ENCODE data around the gene CRP. TPM values are rescaled to one million over a fixed set of nuclear protein-coding genes. Genes with fewer than 3 reads are reported as not detected.

The CRP gene, protein sequence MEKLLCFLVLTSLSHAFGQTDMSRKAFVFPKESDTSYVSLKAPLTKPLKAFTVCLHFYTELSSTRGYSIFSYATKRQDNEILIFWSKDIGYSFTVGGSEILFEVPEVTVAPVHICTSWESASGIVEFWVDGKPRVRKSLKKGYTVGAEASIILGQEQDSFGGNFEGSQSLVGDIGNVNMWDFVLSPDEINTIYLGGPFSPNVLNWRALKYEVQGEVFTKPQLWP
- not detected for total RNA-seq
- total RNA-seq (2013), result not detected

DNA sequence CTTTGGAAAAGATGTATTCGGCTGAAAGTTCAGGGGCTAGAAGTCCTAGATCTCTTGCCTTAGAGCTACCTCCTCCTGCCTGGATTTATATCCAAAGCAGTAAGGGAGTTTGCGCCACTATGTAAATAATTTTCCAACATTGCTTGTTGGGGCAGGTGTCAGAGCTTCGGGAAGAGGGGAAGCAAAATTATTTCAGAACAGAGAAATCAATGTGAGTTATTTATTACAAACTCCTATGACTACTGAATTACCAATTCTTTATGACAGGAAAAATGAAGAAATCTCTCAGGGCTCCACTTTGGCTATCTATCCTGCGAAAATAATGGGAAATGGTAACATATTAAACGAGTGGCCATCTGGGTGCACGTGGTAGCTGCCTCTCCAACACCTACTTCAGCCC, at the start of gene CRP:
Gene CRP (minus strand): TSS at position 61 of the 400 bp plus-strand sequence. CDS start 104 bp downstream, outside the sequence.
- ATAC-seq (no peak), DNase-seq (no peak)
- no peaks in the 10 kb centered on the region for H3K36me3 ChIP-seq (ENCODE audit: control insufficient read depth, insufficient read depth, low read length)
- no peaks in the 10 kb centered on the region for H3K4me1 ChIP-seq (ENCODE audit: control insufficient read depth, insufficient read depth, low read length)
- H3K9me3 ChIP-seq (ENCODE audit: control insufficient read depth, insufficient read depth, low read length), result peaks cover 8% of the 10 kb centered on the region
- intact Hi-C loops (cut with micrococcal nuclease), result no loop called here
- H3K4me3 ChIP-seq (ENCODE audit: low read length), result no peak within 1 kb of the TSS
- H3K27ac ChIP-seq (ENCODE audit: low read length), result no peak within 1 kb of the TSS
- no peaks in the 10 kb centered on the region for H3K4me1 Mint-ChIP-seq
- no peak within 1 kb of the TSS for H3K27ac Mint-ChIP-seq
- no peaks in the 10 kb centered on the region for H3K27me3 ChIP-seq (ENCODE audit: control insufficient read depth, insufficient read depth, low read length)
- WGBS (ENCODE audit: insufficient coverage), result 81% methylated on average over 4 of the region's 6 CpGs
- H3K4me3 Mint-ChIP-seq, result no peak within 1 kb of the TSS
- peaks cover 16 to 19% of the 10 kb centered on the region in 2 donors for H3K27me3 Mint-ChIP-seq (ENCODE audit: low read depth in 2 of 2)
- peaks cover 2 to 3% of the 10 kb centered on the region in 2 donors for H3K9me3 Mint-ChIP-seq
- TF ChIP-seq CTCF (IDR thresholded peaks at IDR 0.05), result no peak
- H3K36me3 Mint-ChIP-seq, result no peaks in the 10 kb centered on the region

DNA sequence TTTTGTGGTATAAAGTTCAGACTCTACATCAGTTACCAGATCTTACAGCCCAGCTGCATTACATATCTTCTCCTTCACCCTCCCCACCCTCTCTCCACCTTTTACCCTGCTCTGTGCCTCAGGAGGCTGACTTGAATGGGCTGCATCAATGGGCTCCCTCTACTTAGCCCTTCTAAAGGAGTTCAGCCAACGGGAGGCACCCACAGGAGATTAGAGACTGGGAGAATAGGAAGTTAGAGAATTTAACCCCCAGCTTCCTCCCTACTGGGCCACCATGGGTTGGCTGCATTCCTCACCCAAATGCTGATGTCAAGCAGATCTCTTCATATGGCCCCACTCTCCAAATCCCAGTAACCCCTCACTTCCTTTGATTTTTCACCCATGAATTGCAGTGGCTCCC, 49.3 kb upstream of the CRP start:
- Histone ChIP-seq H3K4me3 (ENCODE audit: low read length) (no peak overlapping the region), H3K4me1 (ENCODE audit: control insufficient read depth, insufficient read depth, low read length) (no peaks in the 10 kb centered on the region), H3K9me3 (ENCODE audit: control insufficient read depth, insufficient read depth, low read length) (no peaks in the 10 kb centered on the region), H3K27ac (ENCODE audit: low read length) (no peak overlapping the region), H3K27me3 (ENCODE audit: control insufficient read depth, insufficient read depth, low read length) (no peaks in the 10 kb centered on the region), H3K36me3 (ENCODE audit: control insufficient read depth, insufficient read depth, low read length) (no peaks in the 10 kb centered on the region)
- Mint-ChIP-seq H3K9me3 (no peaks in the 10 kb centered on the region), H3K36me3 (no peaks in the 10 kb centered on the region), H3K27ac (no peak overlapping the region), H3K4me3 (no peak overlapping the region), H3K4me1 (no peaks in the 10 kb centered on the region), H3K27me3 (ENCODE audit: low read depth in 2 of 2) (peaks cover 11 to 28% of the 10 kb centered on the region in 2 donors)
- ATAC-seq (no peak), DNase-seq (no peak)
- TF ChIP-seq CTCF (IDR thresholded peaks at IDR 0.05), result no peak
- intact Hi-C loops (cut with micrococcal nuclease), result no loop called here
- WGBS (ENCODE audit: insufficient coverage), result no CpG with 5 or more reads among the region's 1 CpG

DNA sequence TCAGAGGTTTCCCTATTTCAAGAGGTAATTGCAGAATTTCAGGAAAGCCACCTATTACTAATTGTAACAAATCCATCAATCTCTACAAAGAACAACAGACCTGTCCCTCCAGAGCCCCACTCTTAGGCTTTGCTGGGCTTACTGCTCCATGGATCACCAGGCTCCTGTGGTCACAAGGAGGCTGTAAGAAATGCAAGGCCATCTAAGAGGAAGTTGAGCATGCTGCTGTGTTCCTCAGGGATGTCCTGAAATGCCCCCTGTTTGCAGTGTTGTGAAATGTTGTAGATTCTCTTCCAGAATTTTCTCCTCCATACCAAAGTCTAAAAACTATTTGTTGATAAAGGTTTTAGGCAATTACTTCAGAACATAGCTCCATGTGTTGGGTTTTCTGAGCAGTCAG, 42.0 kb upstream of the CRP start:
- peaks cover 7 to 22% of the 10 kb centered on the region in 2 donors for H3K27me3 Mint-ChIP-seq (ENCODE audit: low read depth in 2 of 2)
- no peaks in the 10 kb centered on the region for H3K36me3 Mint-ChIP-seq
- H3K4me1 Mint-ChIP-seq, result no peaks in the 10 kb centered on the region
- no peak for ATAC-seq
- no peak overlapping the region for H3K27ac Mint-ChIP-seq
- no peaks in the 10 kb centered on the region for H3K9me3 Mint-ChIP-seq
- Histone ChIP-seq H3K36me3 (ENCODE audit: control insufficient read depth, insufficient read depth, low read length) (no peaks in the 10 kb centered on the region), H3K27ac (ENCODE audit: low read length) (no peak overlapping the region), H3K9me3 (ENCODE audit: control insufficient read depth, insufficient read depth, low read length) (no peaks in the 10 kb centered on the region), H3K4me3 (ENCODE audit: low read length) (no peak overlapping the region), H3K4me1 (ENCODE audit: control insufficient read depth, insufficient read depth, low read length) (no peaks in the 10 kb centered on the region), H3K27me3 (ENCODE audit: control insufficient read depth, insufficient read depth, low read length) (no peaks in the 10 kb centered on the region)
- intact Hi-C loops (cut with micrococcal nuclease), result no loop called here
- TF ChIP-seq CTCF (IDR thresholded peaks at IDR 0.05), result no peak
- H3K4me3 Mint-ChIP-seq, result no peak overlapping the region
- DNase-seq, result no peak

GRCh38 chr1:159755451-159756007, 41.1 kb upstream of the CRP start:
- Mint-ChIP-seq H3K27me3 (ENCODE audit: low read depth in 2 of 2) (peaks cover 2 to 22% of the 10 kb centered on the region in 2 donors), H3K9me3 (no peaks in the 10 kb centered on the region), H3K4me1 (no peaks in the 10 kb centered on the region), H3K4me3 (no peak overlapping the region), H3K27ac (no peak overlapping the region), H3K36me3 (no peaks in the 10 kb centered on the region)
- no peak for ATAC-seq
- H3K9me3 ChIP-seq (ENCODE audit: control insufficient read depth, insufficient read depth, low read length), result no peaks in the 10 kb centered on the region
- no peak overlapping the region for H3K27ac ChIP-seq (ENCODE audit: low read length)
- no peaks in the 10 kb centered on the region for H3K4me1 ChIP-seq (ENCODE audit: control insufficient read depth, insufficient read depth, low read length)
- H3K4me3 ChIP-seq (ENCODE audit: low read length), result no peak overlapping the region
- 80% methylated on average over 2 of the region's 3 CpGs for WGBS (ENCODE audit: insufficient coverage)
- H3K36me3 ChIP-seq (ENCODE audit: control insufficient read depth, insufficient read depth, low read length), result no peaks in the 10 kb centered on the region
- no peak for TF ChIP-seq CTCF (IDR thresholded peaks at IDR 0.05)
- DNase-seq, result no peak
- intact Hi-C loops (cut with micrococcal nuclease), result no loop called here
- H3K27me3 ChIP-seq (ENCODE audit: control insufficient read depth, insufficient read depth, low read length), result no peaks in the 10 kb centered on the region

Measured in natural killer cell (primary cell).